ENCODE results near the gene ARID4A.

- no peak for TF ChIP-seq POLR2A (IDR thresholded peaks at IDR 0.05)
- TF ChIP-seq POLR2AphosphoS5 (IDR thresholded peaks at IDR 0.05): no peak
- no peak for TF ChIP-seq CTCF (IDR thresholded peaks at IDR 0.05)
- TF ChIP-seq EP300 (IDR thresholded peaks at IDR 0.05): no peak
Observed at GRCh38 chr14:58307597-58308316, 9.4 kb downstream of the ARID4A start.

All from sigmoid colon (tissue), 4 donors.